Measurements from ENCODE around the gene TM2D3. TPM values are rescaled to one million over a fixed set of nuclear protein-coding genes. Genes with fewer than 3 reads are reported as not detected.

Gene TM2D3
- total and polyA plus RNA-seq, 2 of the 8 experiments (the other 6 are each of a cell fraction or from before 2014, with no cell fraction given) = 26.4 to 28.0 TPM

DNA sequence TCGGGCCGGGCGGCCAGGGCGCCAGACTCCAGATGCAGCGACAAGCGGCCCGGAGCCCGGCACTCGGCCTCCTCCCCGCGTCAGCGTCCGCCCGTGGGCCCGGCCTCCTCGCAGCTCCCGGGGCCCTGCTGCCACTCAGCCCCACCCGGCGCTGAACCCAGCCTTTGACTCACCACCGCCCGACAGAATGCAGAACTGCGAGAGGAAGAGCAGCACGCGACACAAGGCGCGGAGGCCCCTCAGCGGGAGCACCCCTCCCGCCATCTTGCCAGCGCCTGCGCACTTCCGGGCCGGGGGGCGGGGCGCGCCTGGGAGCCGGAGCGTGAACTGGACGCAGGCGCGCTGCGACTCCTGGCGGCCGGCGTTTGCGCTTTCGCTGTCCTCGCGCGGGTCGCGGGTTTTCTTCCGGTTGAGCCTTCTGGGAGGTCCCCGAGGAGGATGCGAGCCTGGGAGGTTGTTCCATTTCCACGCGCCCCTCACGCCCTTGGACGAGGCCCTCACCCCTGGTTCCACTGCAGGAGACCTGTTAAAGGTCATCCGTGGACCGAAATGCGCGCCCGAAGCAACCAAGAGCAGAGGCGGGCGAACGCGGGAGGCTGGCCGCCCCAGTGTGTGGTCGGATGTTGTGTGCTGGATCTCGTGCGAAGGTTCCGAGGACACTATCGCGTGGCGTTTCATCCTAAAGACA, at the start of gene TM2D3 (continued):
- TF ChIP-seq TAF7 (optimal IDR thresholded peaks at IDR 0.05; ENCODE audit: borderline replicate concordance, low read depth, low read length) (peak; percentile 77), SP4 (IDR thresholded peaks at IDR 0.05; ENCODE audit: low read length) (no peak)
